ENCODE measurements around the gene ZNF277. TPM values are rescaled to one million over a fixed set of nuclear protein-coding genes. Genes with fewer than 3 reads are reported as not detected.

ZNF277 gene
- total and polyA plus RNA-seq, 2 experiments from 2014 or later: 10.0 to 34.6 TPM

GRCh38 chr7:112257073-112257472 lies 50.6 kb downstream of the ZNF277 start:
- no peaks in the 10 kb centered on the region for H3K4me1 ChIP-seq (ENCODE audit: insufficient read depth)
- no peaks in the 10 kb centered on the region for H3K9me2 ChIP-seq (replicated peaks; ENCODE audit: insufficient read depth)
- H4K20me1 ChIP-seq (ENCODE audit: insufficient read depth, poor library complexity, severe bottlenecking): no peaks in the 10 kb centered on the region
- H3K27ac ChIP-seq: no peak overlapping the region
- H2AFZ ChIP-seq: no peak overlapping the region
- no peak for DNase-seq (ENCODE audit: low spot score)
- no peak overlapping the region for H3K4me2 ChIP-seq
- no peaks in the 10 kb centered on the region for H3K36me3 ChIP-seq (replicated peaks; ENCODE audit: insufficient read depth, low read depth)
- no peaks in the 10 kb centered on the region for H3K9me3 ChIP-seq (ENCODE audit: low read depth)
- H3K79me2 ChIP-seq: peaks cover 26% of the 10 kb centered on the region
- H3K4me3 ChIP-seq: no peak overlapping the region
- WGBS (ENCODE audit: low lambda C conversion rate, missing lambda C conversion rate): 90% methylated on average over 2 of the region's 2 CpGs
- H3K27me3 ChIP-seq: no peaks in the 10 kb centered on the region
- TF ChIP-seq EZH2phosphoT487 (IDR thresholded peaks at IDR 0.05; ENCODE audit: low read depth, severe bottlenecking, unreplicated experiment) (no peak), EZH2 (IDR thresholded peaks at IDR 0.05; ENCODE audit: borderline replicate concordance) (no peak), CTCF (IDR thresholded peaks at IDR 0.05; ENCODE audit: poor library complexity) (no peak)

GRCh38 chr7:112260911-112261310 lies 54.4 kb downstream of the ZNF277 start:
- WGBS (ENCODE audit: low lambda C conversion rate, missing lambda C conversion rate): 43% methylated on average over 2 of the region's 2 CpGs

GRCh38 chr7:112262036-112262435 lies 55.5 kb downstream of the ZNF277 start:
- DNase-seq (ENCODE audit: low spot score): no peak
- H3K9me2 ChIP-seq (replicated peaks; ENCODE audit: insufficient read depth): no peaks in the 10 kb centered on the region
- H2AFZ ChIP-seq: no peak overlapping the region
- no peak for TF ChIP-seq CTCF (IDR thresholded peaks at IDR 0.05; ENCODE audit: poor library complexity)
- no peak for TF ChIP-seq EZH2phosphoT487 (IDR thresholded peaks at IDR 0.05; ENCODE audit: low read depth, severe bottlenecking, unreplicated experiment)
- no peak for TF ChIP-seq EZH2 (IDR thresholded peaks at IDR 0.05; ENCODE audit: borderline replicate concordance)
- 76% methylated on average over 3 of the region's 3 CpGs for WGBS (ENCODE audit: low lambda C conversion rate, missing lambda C conversion rate)
- no peaks in the 10 kb centered on the region for H3K36me3 ChIP-seq (replicated peaks; ENCODE audit: insufficient read depth, low read depth)
- peaks cover 27% of the 10 kb centered on the region for H3K79me2 ChIP-seq
- peaks cover 7% of the 10 kb centered on the region for H3K4me1 ChIP-seq (ENCODE audit: insufficient read depth)
- no peaks in the 10 kb centered on the region for H3K9me3 ChIP-seq (ENCODE audit: low read depth)
- no peak overlapping the region for H3K27ac ChIP-seq
- no peaks in the 10 kb centered on the region for H4K20me1 ChIP-seq (ENCODE audit: insufficient read depth, poor library complexity, severe bottlenecking)
- no peaks in the 10 kb centered on the region for H3K27me3 ChIP-seq
- H3K4me3 ChIP-seq: no peak overlapping the region
- no peak overlapping the region for H3K4me2 ChIP-seq

More at GRCh38 chr7:112260911-112261310, 54.4 kb downstream of the ZNF277 start:
- Histone ChIP-seq H3K4me1 (ENCODE audit: insufficient read depth) (peaks cover 7% of the 10 kb centered on the region), H3K4me2 (no peak overlapping the region), H3K4me3 (no peak overlapping the region), H3K27me3 (no peaks in the 10 kb centered on the region), H4K20me1 (ENCODE audit: insufficient read depth, poor library complexity, severe bottlenecking) (no peaks in the 10 kb centered on the region), H3K9me3 (ENCODE audit: low read depth) (no peaks in the 10 kb centered on the region), H3K9me2 (replicated peaks; ENCODE audit: insufficient read depth) (no peaks in the 10 kb centered on the region), H2AFZ (no peak overlapping the region), H3K27ac (no peak overlapping the region), H3K36me3 (replicated peaks; ENCODE audit: insufficient read depth, low read depth) (no peaks in the 10 kb centered on the region), H3K79me2 (peaks cover 31% of the 10 kb centered on the region)
- TF ChIP-seq EZH2phosphoT487 (IDR thresholded peaks at IDR 0.05; ENCODE audit: low read depth, severe bottlenecking, unreplicated experiment) (no peak), CTCF (IDR thresholded peaks at IDR 0.05; ENCODE audit: poor library complexity) (no peak), EZH2 (IDR thresholded peaks at IDR 0.05; ENCODE audit: borderline replicate concordance) (no peak)
- DNase-seq (ENCODE audit: low spot score): no peak

Measured in hepatocyte (in vitro differentiated cells).